Activated CD8-positive, alpha-beta memory T cell treated with anti-CD3 and anti-CD28 coated beads for 48 hours (primary cell): Measurements from ENCODE around the gene DHRS7B.
"Not testable (repeated sequence)": the region's sequence is repeated elsewhere in the genome, so short reads cannot be mapped to it uniquely, and the experiment has no call there.

Experiments
- DNase-seq, 3 experiments: peaks; one replicate each; pipeline ENCODE4 v3.0.0-alpha.2; 2020; ENCODE audit warnings: low read depth in 2 of 3, low spot score in 2 of 3

DHRS7B gene

GRCh38 chr17:21126645-21127508 is at the start of gene DHRS7B:
Gene DHRS7B, plus strand, starts transcription at chr17:21126964. Its CDS starts 8 bp downstream, at chr17:21126972.
- DNase-seq: peak; percentile 96 to 97 (median 97)

GRCh38 chr17:21077281-21077680 is 49.5 kb upstream of the DHRS7B start:
- no peak for DNase-seq

- DNase-seq: no peak
These were observed 48.6 kb upstream of the DHRS7B start for GRCh38 chr17:21078016-21078780.

GRCh38 chr17:21079196-21079595 is 47.6 kb upstream of the DHRS7B start:
- DNase-seq: no peak

- DNase-seq: no peak
These were observed 44.7 kb upstream of the DHRS7B start for GRCh38 chr17:21082001-21082436.

- not testable (repeated sequence) for DNase-seq
These were observed 41.5 kb upstream of the DHRS7B start for GRCh38 chr17:21085280-21085679.

GRCh38 chr17:21085707-21086106 is 41.1 kb upstream of the DHRS7B start:
- no peak for DNase-seq

- no peak for DNase-seq
These were observed 37.6 kb upstream of the DHRS7B start for GRCh38 chr17:21089145-21089544.

- DNase-seq: no peak
These were observed 36.5 kb upstream of the DHRS7B start for GRCh38 chr17:21089933-21090901.

- DNase-seq: no peak
These were observed 35.7 kb upstream of the DHRS7B start for GRCh38 chr17:21090902-21091618.

- DNase-seq: no peak
These were observed 32.5 kb upstream of the DHRS7B start for GRCh38 chr17:21094298-21094704.

- DNase-seq: no peak
These were observed 31.0 kb upstream of the DHRS7B start for GRCh38 chr17:21095735-21096134.

GRCh38 chr17:21096874-21097273 is 29.9 kb upstream of the DHRS7B start:
- DNase-seq: no peak

- DNase-seq: peak; percentile 33 to 44 (median 36)
These were observed 27.7 kb upstream of the DHRS7B start for GRCh38 chr17:21098934-21099689.

- no peak for DNase-seq
These were observed 26.1 kb upstream of the DHRS7B start for GRCh38 chr17:21100636-21101035.

GRCh38 chr17:21104608-21105007 is 22.2 kb upstream of the DHRS7B start:
- no peak for DNase-seq

GRCh38 chr17:21105064-21105894 is 21.5 kb upstream of the DHRS7B start:
- DNase-seq: no peak

GRCh38 chr17:21106316-21106715 is 20.4 kb upstream of the DHRS7B start:
- no peak for DNase-seq
